GM13977 (cell line): ENCODE results near the gene ITPRIP.

Experiments used
- DNase-seq: peaks from one replicate; pipeline ENCODE4 v3.0.0; 2012; ENCODE audit warnings: low spot score
- CTCF ChIP-seq: IDR thresholded peaks from 2 replicates; pipeline ENCODE4 v1.5.1; 2012; ENCODE audit warnings: mild to moderate bottlenecking, control low read depth; ENCODE audit not compliant: insufficient read depth; ENCODE audit errors: extremely low read depth, missing control alignments
- in situ Hi-C: fragments of 300-500 bp; cut with MboI; formaldehyde crosslinking; loops from one replicate; pipeline ENCODE4 v1.12.0; 2022; ENCODE audit warnings: low sequenced_read_pairs, low pct_unique_long_range_greater_than_20kb, mixed read lengths, inconsistent platforms; ENCODE audit not compliant: unreplicated experiment

The ITPRIP gene

DNA sequence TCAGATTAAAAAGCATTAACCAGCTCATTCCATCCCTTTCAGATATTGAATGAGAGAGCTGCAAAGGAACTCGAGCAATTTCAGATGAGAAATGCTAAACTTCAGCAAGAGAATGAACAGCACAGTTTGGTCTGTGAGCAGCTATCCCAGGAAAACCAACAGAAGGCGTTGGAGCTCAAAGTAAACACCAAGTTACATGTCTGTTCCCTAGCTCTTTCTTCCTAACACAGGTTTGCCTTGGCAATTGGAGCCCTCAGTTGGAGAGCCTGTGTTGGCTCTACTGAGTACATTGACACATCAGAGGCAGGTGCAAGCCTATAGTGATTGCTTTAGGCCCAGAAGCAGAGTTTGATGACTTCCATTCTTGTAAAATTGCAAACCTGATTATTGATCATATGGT is 30.1 kb upstream of the ITPRIP start:
- TF ChIP-seq CTCF, result no peak
- no peak for DNase-seq
- in situ Hi-C loops, result no loop called here

DNA sequence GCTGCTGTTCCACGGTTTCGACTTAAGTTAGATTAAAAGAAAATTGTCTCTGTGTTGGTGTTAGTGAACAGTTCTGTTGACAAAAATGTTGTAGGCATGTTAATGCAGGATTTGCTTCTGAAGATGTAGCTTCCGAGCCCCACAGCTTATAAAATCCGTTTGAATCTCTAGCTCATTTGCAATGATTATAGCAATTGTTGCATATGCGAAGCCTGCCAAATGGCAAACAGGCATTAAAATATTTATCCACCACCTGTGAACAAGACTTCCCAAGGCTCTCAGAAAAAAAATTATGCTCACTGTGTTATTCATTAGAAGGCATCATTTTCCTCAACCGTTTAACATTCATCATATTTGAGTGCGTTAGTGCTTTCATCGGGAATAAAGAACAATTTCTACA is 29.6 kb upstream of the ITPRIP start:
- in situ Hi-C loops, result no loop called here
- no peak for DNase-seq
- TF ChIP-seq CTCF, result no peak

- no peak for DNase-seq
- TF ChIP-seq CTCF, result no peak
- in situ Hi-C loops, result no loop called here
Measured at GRCh38 chr10:104359811-104360210, 21.5 kb upstream of the ITPRIP start.

GRCh38 chr10:104353325-104354048 is 15.2 kb upstream of the ITPRIP start, which contains the start of gene CFAP58:
CFAP58 (plus strand) TSS chr10:104353833; CDS start chr10:104353898, 65 bp downstream.
- TF ChIP-seq CTCF, result peak; percentile 60
- DNase-seq, result peak; percentile 76
- in situ Hi-C loops, result no loop called here

- no peak for DNase-seq
- in situ Hi-C loops, result no loop called here
- no peak for TF ChIP-seq CTCF
Measured at GRCh38 chr10:104351919-104352318, 13.7 kb upstream of the ITPRIP start.

- in situ Hi-C loops, result no loop called here
- no peak for DNase-seq
Measured at GRCh38 chr10:104351061-104351702, 12.9 kb upstream of the ITPRIP start.

More at GRCh38 chr10:104351061-104351702, 12.9 kb upstream of the ITPRIP start:
- no peak for TF ChIP-seq CTCF
